Hepatocyte (in vitro differentiated cells): Measurements from ENCODE around the gene CTBP2. TPM values are rescaled to one million over a fixed set of nuclear protein-coding genes. Genes with fewer than 3 reads are reported as not detected.
A peak's percentile ranks its signal among the peaks of the same experiment; 100 is the strongest.
"Not testable (repeated sequence)": the region's sequence is repeated elsewhere in the genome, so short reads cannot be mapped to it uniquely, and the experiment has no call there.

ENCODE experiments used
- DNase-seq: peaks from one replicate; pipeline ENCODE4 v3.0.0-alpha.2; 2016; ENCODE audit warnings: low spot score
- H2AFZ ChIP-seq: fragments of 200-600 bp; sonication (generic); 2 replicates; pipeline ENCODE4 v1.6.0; 2016; ENCODE audit warnings: antibody characterized with exemption, mild to moderate bottlenecking
- H3K27ac ChIP-seq: fragments of 200-600 bp; sonication (generic); 2 replicates; pipeline ENCODE4 v1.5.1; 2016; ENCODE audit warnings: mild to moderate bottlenecking
- H3K27me3 ChIP-seq: fragments of 200-600 bp; sonication (generic); 2 replicates; pipeline ENCODE4 v1.6.1; 2016
- H3K36me3 ChIP-seq: fragments of 200-600 bp; sonication (generic); replicated peaks from 2 replicates; pipeline ENCODE4 v1.5.1; 2016; ENCODE audit warnings: low read depth; ENCODE audit not compliant: insufficient read depth
- H3K4me1 ChIP-seq: fragments of 200-600 bp; sonication (generic); 2 replicates; pipeline ENCODE4 v1.5.1; 2016; ENCODE audit warnings: mild to moderate bottlenecking, moderate library complexity; ENCODE audit not compliant: insufficient read depth
- H3K4me2 ChIP-seq: fragments of 200-600 bp; sonication (generic); 2 replicates; pipeline ENCODE4 v1.6.0; 2016
- H3K4me3 ChIP-seq: fragments of 200-600 bp; sonication (generic); 2 replicates; pipeline ENCODE4 v1.5.1; 2016; ENCODE audit warnings: mild to moderate bottlenecking
- H3K79me2 ChIP-seq: fragments of 200-600 bp; sonication (generic); 2 replicates; pipeline ENCODE4 v1.6.0; 2017; ENCODE audit warnings: mild to moderate bottlenecking
- H3K9me2 ChIP-seq: fragments of 200-600 bp; sonication (generic); replicated peaks from 2 replicates; pipeline ENCODE4 v1.6.0; 2017; ENCODE audit warnings: mild to moderate bottlenecking; ENCODE audit not compliant: insufficient read depth
- H3K9me3 ChIP-seq: fragments of 200-600 bp; sonication (generic); 2 replicates; pipeline ENCODE4 v1.5.1; 2016; ENCODE audit warnings: low read depth, mild to moderate bottlenecking
- H4K20me1 ChIP-seq: fragments of 200-600 bp; sonication (generic); 2 replicates; pipeline ENCODE4 v1.6.0; 2016; ENCODE audit warnings: mild to moderate bottlenecking; ENCODE audit not compliant: insufficient read depth, poor library complexity, severe bottlenecking
- EZH2 ChIP-seq: fragments of 200-600 bp; sonication (generic); IDR thresholded peaks from 2 replicates; pipeline ENCODE4 v1.6.1; 2016; ENCODE audit warnings: antibody characterized with exemption, mild to moderate bottlenecking, borderline replicate concordance
- EZH2phosphoT487 ChIP-seq: fragments of 200-600 bp; sonication (generic); IDR thresholded peaks from one replicate; pipeline ENCODE4 v1.6.1; 2018; ENCODE audit warnings: antibody characterized with exemption, mild to moderate bottlenecking, low read depth, moderate library complexity; ENCODE audit not compliant: unreplicated experiment, severe bottlenecking
- WGBS: methylation state at CpG from one replicate; pipeline ENCODE4 v1.1.6; 2016; ENCODE audit warnings: low lambda C conversion rate; ENCODE audit errors: missing lambda C conversion rate; 5-methylcytosine and 5-hydroxymethylcytosine counted together
- polyA plus RNA-seq: library from polyadenylated mRNA; unstranded; fragments of >200 nt; fragmentation: Nextera tagmentation; extraction: Ambion mirVana; gene quantifications from 2 replicates; pipeline ENCODE4 v1.2.1, GENCODE V29; 2016
- total RNA-seq: library from RNA; depleted of rRNA; stranded (reverse); fragments of >200 nt; gene quantifications from 2 replicates; pipeline ENCODE4 v1.2.3, GENCODE V29; 2014
- TF ChIP-seq, protein P1 (sequence below): fragments of 200-600 bp; sonication (generic); IDR thresholded peaks from 2 replicates; pipeline ENCODE4 v1.5.1; 2016; ENCODE audit warnings: antibody characterized with exemption, mild to moderate bottlenecking; ENCODE audit not compliant: poor library complexity

Gene CTBP2
- total and polyA plus RNA-seq, 2 experiments from 2014 or later = 61.3 to 81.0 TPM

DNA sequence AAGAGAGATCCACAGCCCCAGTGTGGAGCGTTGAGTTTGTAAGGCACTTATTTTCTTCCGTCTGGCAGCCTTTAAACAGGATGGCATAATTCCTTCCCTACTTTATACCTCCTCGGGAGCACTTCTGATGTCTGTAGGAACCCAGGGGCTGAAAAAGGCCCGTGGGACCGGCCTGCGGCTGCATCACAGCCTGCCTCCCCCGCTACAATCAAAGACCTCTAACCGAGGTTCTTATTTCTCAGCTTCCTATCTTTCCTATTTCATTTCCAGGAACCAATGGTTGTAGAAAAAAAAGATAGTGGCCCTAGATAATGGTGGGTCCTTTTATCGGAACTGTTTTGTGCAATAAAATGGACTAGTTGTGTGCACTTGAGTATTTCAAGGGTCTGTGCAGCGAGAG lies 4.1 kb upstream of the CTBP2 start:
- DNase-seq = no peak
- Histone ChIP-seq H3K27ac (no peak overlapping the region), H4K20me1 (no peaks in the 10 kb centered on the region), H3K79me2 (peaks cover 6% of the 10 kb centered on the region), H3K9me2 (no peaks in the 10 kb centered on the region), H2AFZ (no peak overlapping the region), H3K4me1 (peaks cover 10% of the 10 kb centered on the region), H3K36me3 (no peaks in the 10 kb centered on the region), H3K9me3 (no peaks in the 10 kb centered on the region), H3K27me3 (no peaks in the 10 kb centered on the region), H3K4me3 (no peak overlapping the region), H3K4me2 (no peak overlapping the region)
- no peak for TF ChIP-seq EZH2
- no peak for TF ChIP-seq EZH2phosphoT487
- TF ChIP-seq, protein P1, sequence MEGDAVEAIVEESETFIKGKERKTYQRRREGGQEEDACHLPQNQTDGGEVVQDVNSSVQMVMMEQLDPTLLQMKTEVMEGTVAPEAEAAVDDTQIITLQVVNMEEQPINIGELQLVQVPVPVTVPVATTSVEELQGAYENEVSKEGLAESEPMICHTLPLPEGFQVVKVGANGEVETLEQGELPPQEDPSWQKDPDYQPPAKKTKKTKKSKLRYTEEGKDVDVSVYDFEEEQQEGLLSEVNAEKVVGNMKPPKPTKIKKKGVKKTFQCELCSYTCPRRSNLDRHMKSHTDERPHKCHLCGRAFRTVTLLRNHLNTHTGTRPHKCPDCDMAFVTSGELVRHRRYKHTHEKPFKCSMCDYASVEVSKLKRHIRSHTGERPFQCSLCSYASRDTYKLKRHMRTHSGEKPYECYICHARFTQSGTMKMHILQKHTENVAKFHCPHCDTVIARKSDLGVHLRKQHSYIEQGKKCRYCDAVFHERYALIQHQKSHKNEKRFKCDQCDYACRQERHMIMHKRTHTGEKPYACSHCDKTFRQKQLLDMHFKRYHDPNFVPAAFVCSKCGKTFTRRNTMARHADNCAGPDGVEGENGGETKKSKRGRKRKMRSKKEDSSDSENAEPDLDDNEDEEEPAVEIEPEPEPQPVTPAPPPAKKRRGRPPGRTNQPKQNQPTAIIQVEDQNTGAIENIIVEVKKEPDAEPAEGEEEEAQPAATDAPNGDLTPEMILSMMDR = no peak
- WGBS = 92% methylated on average over 10 of the region's 10 CpGs

DNA sequence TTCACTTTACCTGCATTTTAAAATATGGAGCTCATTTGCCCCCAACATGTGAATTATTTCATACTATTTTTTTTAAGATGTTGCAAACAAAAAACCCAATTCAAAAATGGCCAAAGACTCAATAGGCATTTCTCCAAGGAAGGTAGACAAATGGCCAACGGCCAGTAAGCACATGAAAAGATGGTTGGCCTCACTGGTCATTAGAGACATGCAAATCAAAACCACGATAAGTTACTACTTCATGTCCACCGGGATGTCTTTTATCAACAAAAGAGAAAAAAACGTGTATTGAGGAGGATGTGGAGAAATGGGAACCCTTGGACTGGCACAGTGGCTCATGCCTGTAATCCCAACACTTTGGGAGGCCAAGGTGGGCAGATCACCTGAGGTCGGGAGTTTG lies 3.4 kb upstream of the CTBP2 start:
- H3K79me2 ChIP-seq = peaks cover 10% of the 10 kb centered on the region
- WGBS = 71% methylated on average over 5 of the region's 5 CpGs
- peaks cover 10% of the 10 kb centered on the region for H3K4me1 ChIP-seq
- H3K27me3 ChIP-seq = no peaks in the 10 kb centered on the region
- no peak overlapping the region for H3K27ac ChIP-seq
- no peaks in the 10 kb centered on the region for H3K36me3 ChIP-seq
- H3K9me3 ChIP-seq = no peaks in the 10 kb centered on the region
- no peak for DNase-seq
- no peak overlapping the region for H2AFZ ChIP-seq
- TF ChIP-seq, protein P1 = no peak
- TF ChIP-seq EZH2 (no peak), EZH2phosphoT487 (no peak)
- no peaks in the 10 kb centered on the region for H4K20me1 ChIP-seq
- no peak overlapping the region for H3K4me3 ChIP-seq
- no peak overlapping the region for H3K4me2 ChIP-seq
- no peaks in the 10 kb centered on the region for H3K9me2 ChIP-seq

DNA sequence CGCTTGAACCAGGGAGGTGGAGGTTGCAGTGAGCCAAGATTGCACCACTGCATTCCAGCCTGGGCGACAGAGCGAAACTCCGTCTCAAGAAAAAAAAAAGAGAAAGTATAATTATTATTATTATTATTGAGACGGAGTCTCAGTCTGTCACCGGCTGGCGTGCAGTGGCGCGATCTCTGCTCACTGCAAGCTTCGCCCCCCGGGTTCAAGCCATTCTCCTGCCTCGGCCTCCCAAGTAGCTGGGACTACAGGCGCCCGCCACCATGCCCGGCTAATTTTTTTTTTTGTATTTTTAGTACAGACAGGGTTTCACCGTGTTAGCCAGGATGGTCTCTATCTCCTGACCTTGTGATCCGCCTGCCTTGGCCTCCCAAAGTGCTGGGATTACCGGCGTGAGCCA lies 2.9 kb upstream of the CTBP2 start:
- DNase-seq, H3K4me2 ChIP-seq, H3K27ac ChIP-seq, H3K4me3 ChIP-seq, H3K9me3 ChIP-seq, H3K27me3 ChIP-seq, H3K9me2 ChIP-seq, H2AFZ ChIP-seq, H3K36me3 ChIP-seq, H4K20me1 ChIP-seq: not testable (repeated sequence)
- 98% methylated on average over 19 of the region's 19 CpGs for WGBS
- Histone ChIP-seq H3K79me2 (peaks cover 14% of the 10 kb centered on the region), H3K4me1 (peaks cover 12% of the 10 kb centered on the region)

DNA sequence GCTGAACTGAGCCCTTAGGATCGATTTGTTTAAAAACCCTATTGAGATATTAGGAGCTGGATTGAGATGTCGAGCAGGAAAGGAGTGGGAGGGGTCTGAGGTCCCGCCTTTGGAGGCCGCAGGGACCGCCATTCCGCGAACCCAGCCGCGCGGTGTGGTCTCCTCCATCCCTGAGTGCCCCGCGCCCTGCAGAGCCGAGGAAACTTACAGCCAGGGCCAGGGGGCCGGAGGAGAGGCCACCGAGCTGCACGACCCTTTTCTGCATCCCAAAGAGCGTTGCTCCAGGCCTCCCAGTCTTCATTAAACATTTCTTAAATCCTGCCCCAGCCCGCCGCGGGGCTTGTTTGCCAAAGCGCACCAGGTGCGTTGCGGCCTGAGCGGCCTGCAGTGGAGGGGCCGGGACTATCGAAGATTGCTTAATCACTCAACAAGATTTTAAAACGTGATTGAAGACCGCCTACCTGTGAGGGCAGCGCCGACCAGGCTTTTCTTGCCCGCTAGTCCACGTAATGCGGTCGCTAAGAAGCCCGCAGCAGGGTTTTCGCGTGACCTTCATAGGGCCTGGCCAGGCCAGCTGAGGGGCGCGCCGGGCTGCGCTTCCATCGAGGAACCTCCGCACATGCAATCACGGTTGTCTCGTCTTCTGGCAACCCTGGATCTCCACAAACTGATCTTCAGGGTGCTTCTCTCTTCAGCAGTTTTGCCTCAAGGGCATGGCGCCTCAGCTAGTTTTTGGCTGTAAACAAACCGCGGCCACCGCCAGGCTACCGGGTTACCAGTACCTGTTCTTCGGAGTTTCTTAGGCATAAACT lies 2.0 kb upstream of the CTBP2 start:
- no peaks in the 10 kb centered on the region for H3K27me3 ChIP-seq
- no peaks in the 10 kb centered on the region for H3K9me3 ChIP-seq
- WGBS = 28% methylated on average over 51 of the region's 51 CpGs
- peaks cover 13% of the 10 kb centered on the region for H4K20me1 ChIP-seq
- peak overlapping the region; percentile 99 for H3K27ac ChIP-seq
- peak; percentile 56 for DNase-seq
- no peaks in the 10 kb centered on the region for H3K9me2 ChIP-seq
- peaks cover 24% of the 10 kb centered on the region for H3K79me2 ChIP-seq
- TF ChIP-seq, protein P1 = no peak
- TF ChIP-seq EZH2phosphoT487 (no peak), EZH2 (no peak)
- H3K36me3 ChIP-seq = no peaks in the 10 kb centered on the region
- H3K4me1 ChIP-seq = peaks cover 21% of the 10 kb centered on the region
- peak overlapping the region; percentile 96 for H3K4me2 ChIP-seq
- peak overlapping the region; percentile 45 for H2AFZ ChIP-seq
- peak overlapping the region; percentile 74 for H3K4me3 ChIP-seq
